GM19239 (cell line): Measurements from ENCODE around the gene PDZRN3.
A peak's percentile ranks its signal among the peaks of the same experiment; 100 is the strongest.

Experiments
- DNase-seq: peaks from one replicate; pipeline ENCODE4 v3.0.0; 2011; ENCODE audit warnings: low spot score; ENCODE audit not compliant: insufficient read length
- FAIRE-seq: peaks from 2 replicates; lab custom pipeline; 2011; peaks lifted over from hg19 to GRCh38; lab: Jason Lieb, UNC

Gene PDZRN3

DNA sequence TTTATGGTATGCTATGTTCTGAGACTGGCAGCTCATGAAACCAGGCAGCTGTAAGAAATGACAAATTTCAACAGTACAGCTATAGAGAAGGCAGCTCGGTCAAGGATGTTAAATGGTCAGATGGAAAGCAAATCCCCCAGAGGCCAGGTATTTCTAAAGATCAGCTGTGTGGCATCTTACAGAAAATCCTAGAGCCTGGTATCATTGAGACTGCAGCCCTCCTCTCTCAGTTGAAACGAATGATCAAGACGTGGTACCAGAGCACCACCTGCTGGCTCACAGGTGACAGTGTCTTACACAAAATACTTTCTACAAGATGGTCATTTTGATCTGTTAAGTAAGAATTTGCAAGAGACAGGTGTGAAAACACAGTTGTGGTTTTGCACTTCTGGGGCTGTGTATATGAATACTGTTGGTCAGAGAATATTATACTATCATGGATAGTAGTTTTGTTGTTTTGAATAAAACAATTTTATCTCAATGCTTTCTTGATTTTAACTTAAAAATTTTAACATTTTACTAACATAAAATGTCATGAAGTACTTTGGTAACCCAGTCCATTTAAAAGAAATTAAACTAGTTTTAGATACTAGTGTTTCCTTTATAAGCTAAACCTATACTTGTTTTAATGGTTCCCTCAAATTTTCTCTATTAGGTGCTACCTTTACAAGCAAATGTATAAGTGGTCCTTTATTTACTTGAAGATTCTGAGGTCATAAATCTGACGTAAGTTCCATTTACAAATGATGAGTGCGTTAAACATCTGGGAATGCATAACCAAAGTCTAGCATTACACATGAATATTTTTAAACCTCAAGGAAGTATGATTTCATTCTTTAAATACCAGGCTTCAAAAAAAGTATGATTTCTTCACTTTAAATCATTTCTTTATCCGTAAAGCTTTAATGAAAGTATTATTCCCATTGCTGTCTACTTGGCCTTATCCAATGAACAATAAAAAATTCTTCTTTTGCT lies 121.8 kb downstream of the PDZRN3 start:
- peak; percentile 38 for DNase-seq
- peak; percentile 68 for FAIRE-seq

- DNase-seq (no peak), FAIRE-seq (no peak)
Measured at GRCh38 chr3:73500321-73500720, 124.4 kb downstream of the PDZRN3 start.

GRCh38 chr3:73499787-73500186 lies 125.0 kb downstream of the PDZRN3 start:
- DNase-seq (no peak), FAIRE-seq (no peak)

GRCh38 chr3:73498764-73499622 lies 125.7 kb downstream of the PDZRN3 start:
- DNase-seq (no peak), FAIRE-seq (no peak)

DNA sequence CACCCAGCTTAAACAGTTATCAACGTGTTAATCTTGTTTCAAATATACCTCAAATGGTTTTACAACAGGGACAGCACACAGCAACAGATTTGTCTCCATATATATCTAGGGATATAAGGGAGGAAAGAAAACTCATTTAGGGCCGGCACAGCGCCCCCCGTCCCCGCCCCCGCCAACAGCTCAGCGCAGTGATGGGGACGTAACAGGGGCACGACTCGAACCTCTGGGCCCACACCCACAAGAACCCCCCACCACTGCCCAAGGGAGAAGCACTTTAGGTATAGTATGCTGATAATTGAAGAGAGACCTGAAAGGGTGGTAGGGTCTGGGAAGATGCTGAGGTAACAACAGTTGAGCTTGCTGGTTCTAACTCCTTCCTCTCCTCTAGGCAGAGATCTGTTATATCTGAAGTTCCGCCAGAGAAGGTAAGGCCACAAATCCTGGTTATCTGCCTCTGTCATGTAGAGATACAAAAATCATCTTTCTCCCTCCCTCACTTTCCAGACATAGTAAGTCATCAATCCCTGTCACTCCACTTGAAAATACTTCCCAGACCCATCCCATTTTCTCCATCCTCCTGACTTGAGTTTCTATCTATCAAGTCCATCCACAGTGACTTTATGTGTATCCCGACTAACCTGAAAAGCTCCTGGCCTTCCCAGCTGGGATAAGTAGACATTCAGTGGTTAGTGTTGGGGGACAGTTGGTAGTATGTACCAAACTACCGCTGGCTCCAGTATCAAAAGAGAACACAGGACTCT lies 126.9 kb downstream of the PDZRN3 start:
- FAIRE-seq = no peak
- DNase-seq = no peak

DNA sequence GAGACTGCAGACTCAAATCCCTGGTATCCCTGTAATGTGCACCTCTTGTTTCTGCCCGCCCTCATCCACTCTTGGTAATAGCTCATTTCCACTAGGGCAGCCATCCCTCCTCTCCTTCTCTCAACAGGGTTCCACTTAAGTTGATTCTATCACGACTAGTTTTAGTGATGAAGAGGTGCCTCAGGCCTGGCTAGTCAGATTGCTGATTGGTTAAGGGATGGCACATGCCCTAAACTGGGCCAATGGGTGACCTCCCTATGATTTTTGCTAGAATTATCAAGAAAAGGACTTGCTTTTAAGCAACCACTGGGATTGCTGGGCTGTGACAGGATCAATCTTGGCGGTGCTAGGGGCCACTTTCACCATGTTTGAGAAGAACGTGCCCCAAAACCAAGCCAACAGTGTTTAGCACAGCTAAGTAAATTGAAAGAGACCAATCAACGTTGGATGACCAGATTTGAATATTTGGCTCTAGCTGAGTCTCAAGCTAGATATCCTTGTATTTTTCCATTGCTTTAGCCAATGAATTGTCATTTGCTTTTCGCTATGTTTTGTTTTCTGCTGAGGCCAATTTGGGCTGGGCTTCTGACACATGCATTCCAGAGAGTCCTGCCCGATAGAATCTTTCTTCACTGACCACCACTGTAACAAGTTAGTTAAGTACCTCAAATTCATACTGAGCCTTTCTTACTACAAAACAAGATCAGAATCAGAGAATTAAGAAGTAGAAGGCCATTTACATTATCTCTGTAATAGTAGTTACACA lies 131.0 kb downstream of the PDZRN3 start:
- DNase-seq (no peak), FAIRE-seq (no peak)

DNA sequence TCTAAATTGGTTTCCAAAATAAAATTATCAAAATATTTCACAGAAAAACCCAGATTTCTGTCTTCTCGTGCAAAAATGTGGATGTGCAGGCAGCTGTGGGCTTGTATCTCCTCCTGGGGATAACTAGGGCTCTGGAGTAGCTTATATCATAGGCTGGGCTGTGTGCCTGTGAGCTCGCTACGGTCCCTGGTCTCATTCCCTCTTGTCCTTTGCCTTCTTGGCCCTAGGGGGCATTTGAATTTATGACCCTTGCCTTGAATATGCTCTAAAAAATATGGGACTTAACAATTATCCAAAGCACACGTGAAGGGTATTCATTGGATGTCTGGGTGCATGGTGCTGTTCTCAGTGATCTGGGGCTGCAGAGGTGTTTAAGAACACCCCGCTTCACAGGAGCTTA lies 132.6 kb downstream of the PDZRN3 start:
- DNase-seq (no peak), FAIRE-seq (no peak)

DNA sequence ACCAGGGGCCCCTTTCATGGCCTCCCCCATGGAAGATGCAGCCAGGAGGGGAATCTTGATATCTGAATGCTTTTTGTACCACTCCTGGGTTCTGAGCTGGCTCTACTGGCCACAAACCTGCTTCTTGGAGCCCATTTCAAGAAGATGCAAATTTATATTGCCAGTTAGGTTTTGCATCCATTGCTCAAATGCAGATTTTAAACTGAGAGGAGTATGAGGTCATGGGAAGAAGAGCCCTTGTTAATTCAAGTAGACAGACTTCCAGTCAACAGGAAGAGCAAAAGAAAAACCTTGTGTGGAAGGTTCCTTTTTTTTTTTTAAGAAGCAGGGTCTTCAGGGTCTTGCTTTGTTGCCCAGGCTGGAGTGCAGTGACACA lies 133.5 kb downstream of the PDZRN3 start:
- FAIRE-seq = no peak

DNA sequence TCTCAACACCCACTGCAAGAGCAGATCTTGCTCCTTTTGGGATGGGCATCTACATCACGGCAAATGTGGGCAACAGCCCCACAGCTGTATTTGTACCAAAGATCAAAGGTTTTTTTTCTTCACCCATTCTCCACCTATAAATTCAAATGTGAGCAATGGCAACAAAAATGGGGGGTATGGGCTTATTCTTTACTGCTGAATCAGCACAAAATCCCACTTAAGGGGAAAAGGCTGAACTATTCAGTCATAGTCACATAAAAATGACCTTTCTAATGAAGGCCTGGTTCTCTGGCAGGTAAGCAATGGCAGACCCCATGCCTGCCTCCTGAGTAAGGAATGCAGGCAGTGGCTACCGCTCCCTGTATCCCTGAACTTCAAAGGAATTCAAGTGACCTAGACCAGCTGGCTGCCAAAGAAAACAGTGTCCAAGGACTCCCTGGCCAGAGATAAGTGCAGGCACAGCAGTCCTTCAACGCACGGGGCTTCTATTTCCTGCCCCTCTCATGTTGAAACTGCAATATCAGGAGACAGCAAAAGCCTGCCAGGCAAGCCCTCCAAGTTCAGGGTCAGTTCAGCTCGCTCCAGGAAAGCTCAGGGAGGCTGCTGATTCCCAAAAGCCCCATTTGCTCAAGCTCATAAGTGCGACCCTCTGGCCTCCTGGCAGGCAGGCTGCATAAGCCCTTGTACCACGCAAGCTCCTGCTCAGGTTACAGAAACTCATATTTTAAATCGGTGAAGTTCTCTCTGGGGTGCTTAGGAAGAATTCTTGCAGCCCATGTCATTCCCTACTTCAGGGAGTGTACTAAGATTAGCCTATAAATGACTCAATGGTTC lies 134.1 kb downstream of the PDZRN3 start:
- DNase-seq (no peak), FAIRE-seq (no peak)

More for the DNA sequence above, 133.5 kb downstream of the PDZRN3 start:
- DNase-seq = no peak

DNA sequence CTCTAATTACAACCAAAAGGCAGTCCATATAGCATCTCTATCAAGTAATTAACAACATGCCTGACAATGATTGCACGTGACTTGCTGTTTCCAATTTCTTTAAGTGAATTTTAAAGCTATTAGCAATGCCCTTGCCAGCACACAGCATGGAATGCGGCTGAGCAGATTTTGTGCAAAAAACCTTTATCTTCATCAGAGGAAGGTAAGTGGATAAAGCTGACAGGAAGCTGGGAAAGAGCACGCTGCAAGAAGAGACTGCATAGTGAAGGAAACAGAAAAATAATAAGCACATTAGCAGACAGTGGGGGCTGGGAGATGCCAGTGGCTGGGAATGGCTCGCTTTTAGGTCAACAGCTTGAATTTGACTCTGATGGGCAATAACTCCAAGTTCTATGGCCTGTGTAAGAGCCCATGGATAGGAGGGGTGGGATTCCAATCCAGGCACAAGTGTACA lies 138.8 kb downstream of the PDZRN3 start:
- DNase-seq (no peak), FAIRE-seq (no peak)

DNA sequence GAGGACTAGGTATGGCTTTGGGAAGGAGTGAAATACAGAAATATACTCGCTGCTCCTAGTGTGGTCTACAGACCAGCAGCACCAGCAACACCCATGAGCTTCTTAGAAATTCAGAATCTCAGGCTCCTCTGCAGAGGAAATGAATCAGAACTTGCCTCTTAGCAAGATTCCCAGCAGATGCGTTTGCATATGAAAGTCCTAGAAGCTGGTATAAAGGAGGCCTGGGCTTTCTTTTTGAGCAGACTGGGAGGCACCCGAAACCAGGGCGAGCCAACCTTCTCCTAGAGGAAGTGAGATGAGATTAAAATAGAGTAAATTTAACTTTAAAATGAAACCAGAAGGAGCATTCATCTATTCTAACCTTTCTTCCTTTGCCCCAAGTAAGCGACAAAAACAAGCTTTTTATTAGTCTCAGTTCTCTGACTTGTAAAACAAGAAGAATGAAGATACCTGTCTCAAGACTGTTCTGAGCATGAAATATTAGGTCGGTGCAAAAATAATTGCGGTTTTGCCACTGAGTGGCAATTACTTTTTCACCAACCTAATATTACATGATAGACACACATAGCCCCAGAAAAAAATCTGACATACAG lies 140.0 kb downstream of the PDZRN3 start:
- no peak for FAIRE-seq

GRCh38 chr3:73481888-73482287 lies 142.9 kb downstream of the PDZRN3 start:
- no peak for FAIRE-seq
- DNase-seq = no peak

More for the DNA sequence above, 140.0 kb downstream of the PDZRN3 start:
- peak; percentile 20 for DNase-seq

DNA sequence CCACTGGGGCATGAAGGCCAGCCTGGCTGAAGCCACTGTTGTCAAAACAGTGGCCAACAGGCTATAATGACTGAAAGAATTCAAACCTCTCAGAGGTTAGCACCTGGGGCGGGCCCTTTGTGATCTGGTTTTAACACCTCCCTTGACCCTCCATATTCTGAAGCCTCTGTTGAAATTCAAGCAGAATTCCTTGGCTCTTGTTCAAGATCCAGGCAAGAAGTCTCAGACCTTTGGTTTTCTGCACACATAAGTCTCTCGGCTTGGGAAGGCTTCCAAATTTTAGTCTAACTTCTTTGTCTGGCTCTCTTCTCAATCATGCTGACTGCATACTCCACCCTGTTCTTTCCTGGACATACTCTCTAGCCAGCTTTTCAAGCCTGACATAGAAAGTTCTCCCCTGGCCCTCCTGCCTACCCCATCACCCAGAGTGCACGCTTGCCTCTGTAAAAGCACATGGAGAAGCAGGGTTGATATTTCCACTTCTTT lies 144.5 kb downstream of the PDZRN3 start:
- FAIRE-seq = no peak
- DNase-seq = no peak

GRCh38 chr3:73479325-73479724 lies 145.4 kb downstream of the PDZRN3 start:
- FAIRE-seq = no peak

DNA sequence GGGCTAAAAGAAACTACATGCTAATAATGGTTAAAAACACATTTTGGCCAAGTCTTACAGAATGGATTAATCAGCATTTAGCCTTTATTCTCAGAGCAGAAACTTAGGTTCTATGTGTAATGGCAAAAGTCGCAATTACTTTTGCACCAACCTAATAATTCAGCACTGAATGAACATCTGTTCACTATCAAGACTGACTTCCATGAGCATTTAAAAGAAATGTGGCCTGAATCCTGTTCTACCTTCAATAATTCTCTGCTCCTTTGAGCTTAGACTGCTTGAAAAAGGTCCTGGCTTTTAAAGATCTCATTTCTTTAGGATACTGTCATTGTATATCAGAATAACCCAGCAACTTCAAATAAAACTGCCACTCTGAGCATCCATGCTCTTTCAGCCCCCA lies 145.9 kb downstream of the PDZRN3 start:
- FAIRE-seq = no peak
- no peak for DNase-seq

More at GRCh38 chr3:73479325-73479724, 145.4 kb downstream of the PDZRN3 start:
- DNase-seq = no peak

GRCh38 chr3:73475717-73476116 lies 149.0 kb downstream of the PDZRN3 start:
- no peak for DNase-seq
- FAIRE-seq = peak; percentile 18

DNA sequence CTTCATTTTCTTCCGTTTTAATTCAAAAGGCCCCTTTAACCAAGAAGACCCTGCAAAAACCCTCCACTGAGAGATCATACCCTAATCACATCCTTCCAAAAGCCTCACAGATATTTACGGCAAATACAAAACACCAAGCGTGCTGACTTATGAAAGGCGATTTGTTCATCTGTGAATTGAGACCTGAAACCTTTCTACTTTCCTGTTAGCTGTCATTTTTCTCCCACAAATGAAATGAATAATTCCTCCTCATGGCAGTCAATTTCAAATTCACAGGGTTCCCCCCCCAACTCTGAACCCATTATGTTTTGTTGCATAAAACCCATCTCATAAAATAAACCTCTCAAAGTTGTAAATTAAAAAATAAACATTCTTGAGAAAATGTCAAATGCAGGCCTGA lies 149.6 kb downstream of the PDZRN3 start:
- FAIRE-seq (no peak), DNase-seq (no peak)

- no peak for DNase-seq
- FAIRE-seq = no peak
Measured at GRCh38 chr3:73474619-73475018, 150.1 kb downstream of the PDZRN3 start.
